ENCODE data around the gene PRSS38.
"Not testable (repeated sequence)": the region's sequence is repeated elsewhere in the genome, so short reads cannot be mapped to it uniquely, and the experiment has no call there.

Gene PRSS38

DNA sequence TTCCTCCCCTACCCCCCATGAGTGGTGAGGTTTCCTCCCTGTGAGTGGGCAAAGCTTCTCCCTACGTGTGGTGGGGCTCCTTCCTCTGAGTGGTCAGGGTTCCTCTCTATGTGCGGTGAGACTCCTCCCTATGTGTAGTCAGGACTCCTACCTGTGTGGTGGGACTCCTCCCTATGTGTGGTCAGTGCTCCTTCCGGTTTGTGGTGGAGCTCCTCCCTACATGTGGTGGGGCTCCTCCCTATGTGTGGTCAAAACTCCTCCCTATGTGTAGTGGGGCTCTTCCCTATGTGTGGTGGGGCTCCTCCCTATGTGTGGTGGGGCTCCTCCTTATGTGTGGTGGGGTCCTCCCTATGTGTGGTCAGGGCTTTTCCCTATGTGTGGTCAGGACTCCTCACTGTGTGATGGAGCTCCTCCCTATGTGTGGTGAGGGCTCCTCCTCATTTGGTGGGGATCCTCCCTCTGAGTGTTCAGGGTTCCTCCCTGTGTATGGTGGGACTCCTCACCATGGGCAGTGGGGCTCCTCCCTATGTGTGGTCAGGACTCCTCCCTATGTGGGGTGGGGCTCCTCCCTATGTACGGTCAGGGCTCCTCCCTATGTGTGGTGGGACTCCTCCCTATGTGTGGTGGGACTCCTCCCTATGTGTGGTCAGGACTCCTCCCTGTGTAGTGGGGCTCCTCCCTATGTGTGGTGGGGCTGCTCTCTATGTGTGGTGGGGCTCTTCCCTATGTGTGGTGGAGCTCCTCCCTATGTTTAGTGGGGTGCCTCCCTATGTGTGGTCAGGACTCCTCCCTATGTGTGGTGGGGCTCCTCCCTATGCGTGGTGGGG lies 29.1 kb downstream of the PRSS38 start:
- DNase-seq (ENCODE audit: low read depth), result no peak

- no peak for DNase-seq (ENCODE audit: low read depth)
These were observed 29.6 kb downstream of the PRSS38 start for GRCh38 chr1:227845147-227845458.

DNA sequence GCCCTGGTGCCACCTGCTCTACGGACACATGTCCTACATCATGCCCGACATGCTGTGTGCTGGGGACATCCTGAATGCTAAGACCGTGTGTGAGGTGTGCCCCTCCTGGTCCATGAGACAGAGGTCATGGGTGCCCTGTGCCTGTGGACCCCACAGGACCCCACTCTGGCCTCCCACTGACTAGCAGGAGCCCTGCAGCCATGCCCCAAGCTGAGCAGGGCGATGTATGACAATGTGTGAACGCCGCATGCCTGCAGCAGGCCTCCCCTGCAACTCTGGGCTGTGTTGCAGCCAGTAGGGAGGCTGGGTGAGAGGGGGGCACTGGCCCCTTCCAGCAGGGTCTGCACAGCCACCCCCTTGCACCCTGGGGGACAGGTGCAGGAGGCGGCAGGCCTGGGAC lies 30.0 kb downstream of the PRSS38 start:
- DNase-seq (ENCODE audit: low read depth), result no peak

DNA sequence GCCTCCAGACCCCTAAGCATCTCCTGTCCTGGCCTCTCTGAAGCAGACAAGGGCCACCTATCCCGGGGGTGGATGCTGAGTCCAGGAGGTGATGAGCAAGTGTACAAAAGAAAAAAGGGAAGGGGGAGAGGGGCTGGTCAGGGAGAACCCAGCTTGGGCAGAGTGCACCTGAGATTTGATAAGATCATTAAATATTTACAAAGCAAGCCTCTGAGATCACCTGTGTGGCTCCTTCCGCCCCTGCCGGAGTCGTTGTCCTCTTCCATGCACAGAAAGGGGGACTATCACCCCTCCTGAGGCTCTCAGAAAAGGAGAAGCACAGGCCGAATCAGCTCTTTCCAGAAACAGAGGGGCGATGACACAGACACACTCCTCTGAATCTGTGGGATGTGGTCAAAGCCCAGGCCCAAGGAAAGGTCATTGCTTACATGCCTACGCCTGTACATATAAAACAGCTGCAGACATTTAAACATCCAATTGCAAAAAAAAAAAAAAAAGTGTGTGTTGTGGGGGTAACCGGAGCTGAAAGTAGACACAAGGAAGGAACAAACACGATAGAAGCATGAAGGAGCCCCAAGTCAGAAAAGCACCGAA lies 30.9 kb downstream of the PRSS38 start:
- DNase-seq (ENCODE audit: low read depth), result no peak

DNA sequence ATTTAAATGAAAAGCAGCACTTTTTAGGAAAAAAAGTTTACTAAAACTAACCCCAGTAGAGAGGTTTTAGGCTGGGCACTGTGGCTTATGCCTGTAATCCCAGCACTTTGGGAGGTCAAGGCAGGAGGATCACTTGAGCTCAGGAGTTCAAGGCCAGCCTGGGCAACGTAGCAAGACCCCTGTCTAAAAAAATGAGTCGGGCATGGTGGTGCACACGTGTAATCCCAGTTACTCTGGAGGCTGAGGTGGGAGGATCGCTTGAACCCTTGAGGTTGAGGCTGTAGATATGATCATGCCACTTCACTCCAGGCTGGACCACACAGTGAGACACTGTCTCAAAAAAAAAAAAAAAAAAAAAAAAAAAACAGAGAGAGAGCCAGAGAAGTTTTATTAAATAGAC lies 31.6 kb downstream of the PRSS38 start:
- not testable (repeated sequence) for DNase-seq (ENCODE audit: low read depth)

- DNase-seq (ENCODE audit: low read depth), result no peak
These were observed 33.0 kb downstream of the PRSS38 start for GRCh38 chr1:227848430-227848932.

GRCh38 chr1:227849251-227849650 lies 33.8 kb downstream of the PRSS38 start:
- no peak for DNase-seq (ENCODE audit: low read depth)

DNA sequence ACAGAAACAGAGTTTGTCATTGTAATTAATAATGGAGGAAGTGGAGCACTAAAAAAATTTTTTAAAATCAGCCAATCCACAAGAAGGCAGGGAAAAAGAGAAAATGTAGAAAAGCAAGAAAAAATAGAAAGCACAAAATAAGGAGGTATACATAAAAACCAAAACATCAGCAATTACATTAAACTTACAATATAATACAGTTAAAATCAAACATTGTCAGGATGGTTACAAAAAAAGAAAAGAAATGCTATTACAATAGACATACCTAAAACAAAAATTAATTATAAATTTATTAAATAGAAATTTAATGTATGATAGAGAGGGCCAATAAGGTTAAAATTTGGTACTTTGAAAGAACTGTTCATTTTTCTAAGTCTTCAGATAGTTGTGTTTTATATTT lies 38.7 kb downstream of the PRSS38 start:
- DNase-seq (ENCODE audit: low read depth), result no peak

GRCh38 chr1:227855687-227856086 lies 40.2 kb downstream of the PRSS38 start:
- DNase-seq (ENCODE audit: low read depth), result no peak

DNA sequence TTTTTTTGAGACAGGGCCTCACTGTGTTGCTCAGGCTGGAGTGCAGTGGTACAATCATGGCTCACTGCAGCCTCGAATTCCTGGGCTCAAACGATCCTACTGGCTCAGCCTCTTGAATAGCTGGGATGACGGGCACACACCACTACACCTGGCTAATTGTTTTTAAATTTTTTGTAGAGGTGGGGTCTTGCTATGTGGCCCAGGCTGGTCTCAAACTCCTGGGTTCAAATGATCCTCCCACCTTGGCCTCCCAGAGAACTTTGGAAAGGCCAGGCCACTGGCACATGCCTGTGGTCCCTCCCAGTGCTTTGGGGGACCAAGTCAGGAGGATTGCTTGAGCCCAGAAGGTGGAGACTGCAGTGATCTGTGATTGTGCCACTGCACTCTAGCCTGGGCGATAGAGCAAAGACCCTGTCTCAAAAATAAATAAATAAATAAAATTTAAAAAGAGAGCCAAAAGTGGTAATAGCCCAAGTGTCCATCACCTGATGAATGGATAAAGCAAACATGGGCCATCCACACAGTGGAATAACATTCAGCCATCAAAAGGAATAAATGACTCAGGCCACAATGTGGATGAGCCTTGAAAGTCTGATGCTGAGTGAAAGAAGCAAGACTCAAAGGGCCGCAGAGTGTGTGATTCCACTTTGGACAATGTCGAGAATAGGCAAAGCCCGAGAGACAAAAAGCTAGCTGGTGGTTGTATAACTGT lies 40.8 kb downstream of the PRSS38 start:
- no peak for DNase-seq (ENCODE audit: low read depth)

DNA sequence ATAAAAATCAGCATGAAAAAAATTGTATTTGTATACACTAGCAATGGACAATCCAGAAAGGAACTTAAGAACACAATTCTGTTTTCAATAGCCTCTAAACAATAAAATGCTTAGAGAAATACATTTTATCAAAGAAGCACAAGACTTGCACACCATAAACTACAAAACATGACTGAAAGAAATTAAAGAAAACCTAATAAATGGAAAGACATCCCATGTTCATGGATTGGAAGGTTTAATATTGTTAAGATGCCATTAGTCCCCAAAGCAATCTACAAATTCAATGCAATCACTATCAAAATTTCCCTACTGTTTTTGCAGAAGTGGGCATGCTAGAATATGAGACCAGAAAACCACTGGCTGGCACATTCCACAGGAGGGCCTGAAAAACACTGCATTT lies 49.4 kb downstream of the PRSS38 start:
- DNase-seq (ENCODE audit: low read depth), result no peak

DNA sequence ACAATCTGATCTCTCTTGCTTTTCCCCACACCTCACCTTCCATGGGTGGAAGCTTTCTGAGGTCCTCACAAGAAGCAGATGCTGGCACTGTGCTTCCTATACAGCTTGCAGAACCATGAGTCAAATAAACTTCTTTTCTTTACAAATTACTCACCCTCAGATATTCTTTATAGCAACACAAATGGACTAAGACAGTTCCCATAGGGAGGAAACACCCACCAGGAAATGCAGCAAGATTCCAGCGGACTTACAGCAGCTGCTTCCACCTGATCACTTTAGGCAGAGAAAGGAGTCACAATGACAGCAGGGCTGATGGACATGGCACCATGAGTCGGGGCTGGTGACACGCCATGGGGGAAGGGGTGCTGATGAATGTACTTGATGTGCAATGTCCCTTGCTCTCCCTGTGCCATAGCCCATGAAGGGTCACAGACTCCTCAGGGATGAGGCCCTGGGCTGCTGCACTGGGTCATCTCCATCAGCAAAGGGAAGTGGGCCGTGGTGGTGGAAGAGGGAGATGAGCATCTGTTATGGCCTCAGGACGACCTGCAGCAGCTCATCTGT lies 53.9 kb downstream of the PRSS38 start:
- DNase-seq (ENCODE audit: low read depth), result no peak

DNA sequence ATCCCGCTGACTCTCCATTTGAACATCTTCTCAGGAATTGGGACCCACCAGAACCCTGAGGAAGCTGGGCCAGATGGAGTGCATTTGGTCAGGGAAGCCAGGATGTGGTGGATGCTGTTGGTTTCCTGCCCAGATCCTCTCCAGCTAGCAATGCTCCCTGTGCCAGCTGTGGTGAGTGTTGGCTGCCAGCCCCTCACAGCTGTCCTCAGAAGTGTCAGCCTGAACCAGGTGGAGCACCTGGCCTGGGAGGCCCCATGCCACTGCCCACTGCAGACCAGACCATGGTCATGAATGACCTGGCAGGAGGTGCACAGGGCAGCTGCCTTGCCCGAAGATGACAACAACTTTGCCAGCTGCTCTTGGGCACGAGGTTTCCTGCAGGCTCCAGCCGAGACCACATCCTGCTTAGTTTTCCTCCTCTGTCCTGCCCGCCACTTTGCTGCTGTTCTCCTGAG lies 54.4 kb downstream of the PRSS38 start:
- no peak for DNase-seq (ENCODE audit: low read depth)

- DNase-seq (ENCODE audit: low read depth), result no peak
These were observed 54.9 kb downstream of the PRSS38 start for GRCh38 chr1:227870366-227870765.

- not testable (repeated sequence) for DNase-seq (ENCODE audit: low read depth)
These were observed 56.4 kb downstream of the PRSS38 start for GRCh38 chr1:227871892-227872291.

- DNase-seq (ENCODE audit: low read depth), result not testable (repeated sequence)
These were observed 62.3 kb downstream of the PRSS38 start for GRCh38 chr1:227877810-227878209.

DNA sequence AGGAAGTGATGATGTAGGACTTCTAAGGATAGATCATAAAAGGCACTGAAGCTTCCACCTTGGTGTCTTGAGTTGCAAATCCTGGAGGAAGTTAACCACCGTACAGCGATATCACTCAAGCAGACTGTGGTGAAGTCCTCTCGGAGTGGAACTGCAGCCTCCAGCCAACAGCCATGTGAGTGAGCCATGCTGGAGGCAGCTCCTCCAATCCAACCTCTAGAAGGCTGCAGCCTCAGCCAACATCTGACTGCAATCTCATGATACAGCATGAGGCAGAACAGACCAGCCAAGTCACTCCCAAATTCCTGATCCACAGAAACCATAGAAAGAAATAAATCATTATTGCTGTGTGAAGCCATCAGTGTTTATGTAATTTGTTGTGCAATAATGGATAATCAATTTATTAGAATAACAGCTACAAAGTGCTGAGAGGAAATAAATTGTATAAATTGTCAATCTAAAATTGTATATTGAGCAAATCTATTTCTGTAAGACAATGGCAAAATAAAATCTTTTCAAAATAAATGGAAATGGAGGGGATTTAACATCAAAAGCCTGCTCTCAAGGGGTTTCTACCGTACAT lies 65.0 kb downstream of the PRSS38 start:
- DNase-seq (ENCODE audit: low read depth), result no peak

DNA sequence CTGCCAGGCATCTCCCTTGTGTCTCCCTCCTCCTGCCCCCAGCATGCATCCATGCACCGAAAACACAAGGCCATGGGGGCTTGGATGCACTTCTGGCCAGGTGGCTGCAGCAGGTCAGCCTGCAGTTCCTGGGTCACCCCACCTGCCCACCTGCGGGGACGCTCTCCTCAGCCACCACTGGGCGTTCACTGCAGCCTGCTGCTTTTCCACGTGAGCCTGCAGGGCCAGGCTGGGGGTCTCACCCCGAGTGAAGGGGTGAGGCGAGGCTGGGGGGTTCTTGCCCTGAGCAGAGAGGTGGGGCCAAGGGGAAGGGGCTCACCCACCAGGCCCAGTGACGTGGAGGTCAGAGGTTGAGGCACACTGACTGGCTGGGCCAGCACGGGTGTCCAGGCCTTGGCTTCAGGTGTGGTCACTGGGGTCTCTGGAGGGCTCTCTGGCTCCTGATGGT lies 67.6 kb downstream of the PRSS38 start:
- no peak for DNase-seq (ENCODE audit: low read depth)

DNA sequence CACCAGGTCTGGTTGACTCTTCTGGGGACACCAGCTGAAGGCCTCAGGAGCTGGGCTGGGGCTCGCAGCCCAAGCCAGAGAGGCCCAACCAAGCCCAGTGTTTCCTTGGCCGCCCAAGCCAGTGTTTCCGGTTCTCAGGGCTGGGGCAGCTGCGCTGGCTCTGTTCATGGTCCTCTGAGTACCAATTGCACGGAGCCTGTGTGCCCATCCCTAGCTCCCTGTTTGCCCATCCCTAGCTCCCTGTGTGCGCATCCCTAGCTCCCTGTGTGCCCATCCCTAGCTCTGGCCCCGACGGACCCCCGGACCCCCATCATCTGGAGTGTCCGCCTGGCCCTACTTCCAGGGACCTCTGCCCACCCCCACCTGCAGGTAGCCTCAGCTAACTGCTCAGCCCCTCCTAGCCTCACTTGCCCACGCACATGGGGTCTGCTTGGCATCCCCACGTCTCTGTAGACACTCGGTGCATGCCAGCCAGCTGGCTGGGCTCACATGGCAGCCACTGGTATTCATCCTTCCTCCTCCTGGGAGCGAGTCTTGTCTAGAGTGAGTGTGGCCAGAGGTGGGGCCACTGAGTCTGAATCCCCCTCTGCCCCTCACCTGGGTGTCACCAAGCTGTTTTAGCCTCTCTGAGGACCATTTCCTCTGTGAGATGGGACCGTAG lies 68.3 kb downstream of the PRSS38 start:
- no peak for DNase-seq (ENCODE audit: low read depth)

GRCh38 chr1:227884370-227885134 lies 69.1 kb downstream of the PRSS38 start:
- no peak for DNase-seq (ENCODE audit: low read depth)

GRCh38 chr1:227885135-227885647 lies 69.7 kb downstream of the PRSS38 start:
- DNase-seq (ENCODE audit: low read depth), result no peak
